ENCODE results near the gene ZFYVE28.

GRCh38 chr4:2406920-2407319 is 11.5 kb downstream of the ZFYVE28 start:
- TF ChIP-seq EZH2 (IDR thresholded peaks at IDR 0.05; ENCODE audit: borderline replicate concordance, insufficient read depth, low read depth, low read length, poor library complexity, severe bottlenecking) (no peak), CTCF (IDR thresholded peaks at IDR 0.05) (no peak)

Data from B cell (primary cell).